Activated CD4-positive, alpha-beta T cell treated with anti-CD3 and anti-CD28 coated beads for 4 hours (primary cell): ENCODE measurements around the gene KCNJ5.
A peak's percentile ranks its signal among the peaks of the same experiment; 100 is the strongest.

ENCODE experiments used
- DNase-seq, 2 donors: peaks; one replicate each; pipeline ENCODE4 v3.0.0-alpha.2; 2020

The KCNJ5 gene

DNA sequence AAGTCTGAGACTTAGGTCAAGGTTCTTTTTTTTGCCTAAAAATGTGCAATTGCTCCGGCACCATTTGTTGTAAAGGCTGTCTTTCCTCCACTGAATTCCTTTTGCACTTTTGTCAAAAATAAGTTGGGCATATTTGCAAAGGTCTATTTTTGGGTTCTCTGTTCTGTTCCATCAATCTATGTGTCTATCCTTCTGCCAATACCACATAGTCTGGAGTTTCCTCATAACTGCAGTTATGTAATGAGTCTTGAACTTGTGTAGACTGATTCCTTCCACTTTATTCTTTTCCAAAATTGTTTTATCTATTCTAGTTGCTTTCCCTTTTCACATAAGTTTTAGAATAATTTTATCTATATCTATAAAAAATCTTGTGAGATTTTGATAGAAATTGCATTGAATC, 6.7 kb downstream of the KCNJ5 start:
- DNase-seq, result no peak

DNA sequence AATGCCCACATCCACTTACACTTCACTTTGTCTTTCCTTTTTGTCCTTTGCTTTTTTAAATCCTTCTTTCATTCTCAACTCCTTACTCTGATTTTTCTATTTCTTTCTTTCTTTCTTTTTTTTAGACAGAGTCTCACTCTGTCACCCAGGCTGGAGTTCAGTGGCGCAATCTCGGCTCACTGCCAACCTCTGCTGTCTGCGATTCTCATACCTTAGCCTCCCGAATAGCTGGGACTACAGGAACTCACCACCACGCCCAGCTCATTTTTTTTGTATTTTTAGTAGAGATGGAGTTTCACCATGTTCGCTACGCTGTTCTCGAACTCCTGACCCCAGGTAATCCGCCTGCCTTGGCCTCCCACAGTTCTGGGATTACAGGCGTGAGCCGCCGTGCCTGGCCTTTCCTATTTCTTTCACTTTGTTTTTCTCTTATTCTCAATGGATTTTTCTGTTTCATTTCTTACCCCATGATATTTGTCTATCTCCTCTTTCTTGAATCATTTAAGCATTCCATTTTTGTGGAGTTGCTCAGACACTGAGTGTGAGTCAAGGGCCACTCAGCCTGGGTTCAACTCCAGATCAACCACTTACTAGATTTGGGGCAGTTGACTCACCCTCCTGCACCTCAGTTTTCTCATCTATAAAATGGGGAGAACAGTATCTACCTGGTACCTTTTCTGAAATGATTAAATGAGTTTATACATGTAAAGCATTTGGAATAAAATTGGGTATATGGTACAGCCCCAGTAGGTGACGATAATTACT, 7.6 kb downstream of the KCNJ5 start:
- DNase-seq, result no peak

- no peak for DNase-seq
Measured at GRCh38 chr11:128900468-128900867, 9.3 kb downstream of the KCNJ5 start.

- no peak for DNase-seq
Measured at GRCh38 chr11:128901653-128902514, 10.7 kb downstream of the KCNJ5 start.

- DNase-seq, result no peak
Measured at GRCh38 chr11:128902515-128903066, 11.4 kb downstream of the KCNJ5 start.

DNA sequence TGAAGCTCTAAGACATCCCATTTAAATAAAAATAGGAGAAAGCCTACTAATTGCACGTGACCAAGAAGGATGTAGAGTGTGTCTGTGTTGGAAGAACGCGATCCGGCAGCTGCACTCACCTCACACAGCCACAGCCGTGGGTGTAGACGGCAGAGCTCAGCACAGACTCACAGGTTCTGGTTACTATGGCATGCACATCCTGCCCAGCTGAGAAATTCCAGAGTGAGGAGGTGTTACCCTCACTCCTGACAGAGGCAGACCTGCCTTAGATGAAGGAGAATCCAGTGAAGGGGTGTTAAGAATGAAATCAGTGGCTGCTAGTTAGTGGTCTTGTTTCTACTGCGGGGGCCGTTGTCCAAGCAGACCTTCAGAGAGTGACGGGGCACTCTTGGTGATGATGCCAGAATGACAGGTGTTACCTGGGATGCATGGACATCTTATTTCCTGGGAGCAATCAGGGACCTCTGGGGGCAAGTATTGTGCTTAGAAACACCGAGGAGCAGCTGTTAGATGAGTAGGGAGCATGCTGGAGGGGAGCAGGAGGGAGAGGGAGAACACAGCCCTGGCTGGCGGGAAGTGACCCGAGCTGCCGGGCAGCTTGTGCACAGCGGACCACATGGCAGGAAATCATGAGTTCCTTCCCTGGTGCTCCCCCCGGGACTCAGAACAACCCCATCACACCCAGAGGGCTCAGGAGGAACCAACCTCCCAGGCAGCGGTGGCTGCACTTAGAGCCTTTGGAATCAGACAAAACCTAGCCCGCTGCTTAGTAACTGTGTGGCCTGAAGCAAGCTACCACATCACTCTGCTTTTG, 12.3 kb downstream of the KCNJ5 start:
- DNase-seq, result no peak

- no peak for DNase-seq
Measured at GRCh38 chr11:128904303-128904655, 13.1 kb downstream of the KCNJ5 start.

DNA sequence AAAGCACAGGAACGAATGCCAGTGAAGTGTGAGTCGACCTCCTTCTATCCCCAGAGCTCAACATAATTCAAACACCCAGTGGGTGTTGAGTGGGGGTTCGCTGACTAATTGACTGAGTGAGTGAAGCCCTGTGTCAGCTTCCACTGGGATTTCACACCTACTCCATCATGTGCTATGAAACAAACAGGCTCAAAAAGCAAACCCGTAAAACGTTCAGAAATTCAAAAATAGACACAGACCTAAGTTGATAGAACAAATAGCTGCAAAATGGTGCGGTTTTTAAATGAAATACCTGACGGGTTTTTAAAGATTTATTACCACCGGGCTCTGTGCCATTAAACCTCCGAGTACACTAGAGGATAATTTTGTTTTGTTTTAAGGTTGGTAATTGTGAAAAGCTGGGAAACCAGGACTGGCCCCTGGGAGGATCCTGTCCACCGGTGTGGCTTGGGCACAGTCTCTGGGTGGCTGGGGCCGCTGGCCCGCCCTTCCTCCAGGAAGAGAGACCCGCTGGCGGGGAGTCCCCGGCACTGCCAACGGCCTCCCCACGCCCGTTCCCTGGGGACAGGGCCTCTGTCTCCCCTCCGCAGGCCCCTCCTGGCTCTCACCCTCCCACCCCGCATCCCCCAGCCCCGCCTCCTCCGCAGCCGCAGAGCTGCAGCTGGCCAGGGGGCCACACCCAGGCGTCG, 13.6 kb downstream of the KCNJ5 start:
- no peak for DNase-seq

GRCh38 chr11:128905345-128906184, 14.4 kb downstream of the KCNJ5 start:
- DNase-seq, result peak; percentile 34 to 37

DNA sequence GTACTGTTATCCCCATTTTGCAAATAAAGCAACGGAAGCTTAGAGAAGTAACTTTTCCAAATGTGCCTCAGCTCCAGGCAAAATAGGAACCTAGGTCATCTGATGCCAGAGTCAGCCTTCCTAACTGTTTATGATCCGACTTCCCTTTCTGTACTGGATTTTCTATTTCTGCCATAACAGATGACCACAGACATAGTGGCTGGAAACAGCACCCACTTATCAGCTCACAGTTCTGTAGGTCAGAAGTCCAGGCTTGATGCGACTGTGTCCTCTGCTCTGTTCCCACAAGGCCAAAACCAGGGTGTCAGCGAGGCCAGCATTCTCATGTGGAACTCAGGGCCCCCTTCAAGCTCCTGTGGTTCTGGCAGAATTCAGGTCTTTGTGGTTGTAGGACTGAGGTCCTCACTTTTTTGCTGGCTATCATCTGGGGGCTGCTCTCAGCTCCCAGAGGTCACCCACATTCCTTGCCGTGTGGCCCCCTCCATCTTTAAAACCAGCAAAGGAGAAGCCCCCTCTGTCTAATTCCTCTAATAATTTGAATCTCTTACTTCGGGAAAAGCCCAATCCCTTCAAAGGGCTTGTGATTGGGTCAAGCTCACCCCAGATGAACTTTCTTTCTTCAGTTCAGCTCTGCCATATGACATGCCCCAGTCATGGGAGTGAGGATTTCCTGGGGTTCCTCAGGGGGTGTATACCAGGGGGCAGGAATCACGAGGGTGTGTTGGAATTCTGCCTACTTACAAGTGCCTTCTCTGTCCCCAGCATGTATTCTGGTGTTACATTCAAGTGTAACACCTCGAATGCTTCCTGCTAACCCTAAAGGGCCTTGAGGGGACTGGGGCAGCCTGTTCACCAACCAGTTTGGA, 15.3 kb downstream of the KCNJ5 start:
- no peak for DNase-seq

GRCh38 chr11:128907585-128907984, 16.4 kb downstream of the KCNJ5 start:
- no peak for DNase-seq

DNA sequence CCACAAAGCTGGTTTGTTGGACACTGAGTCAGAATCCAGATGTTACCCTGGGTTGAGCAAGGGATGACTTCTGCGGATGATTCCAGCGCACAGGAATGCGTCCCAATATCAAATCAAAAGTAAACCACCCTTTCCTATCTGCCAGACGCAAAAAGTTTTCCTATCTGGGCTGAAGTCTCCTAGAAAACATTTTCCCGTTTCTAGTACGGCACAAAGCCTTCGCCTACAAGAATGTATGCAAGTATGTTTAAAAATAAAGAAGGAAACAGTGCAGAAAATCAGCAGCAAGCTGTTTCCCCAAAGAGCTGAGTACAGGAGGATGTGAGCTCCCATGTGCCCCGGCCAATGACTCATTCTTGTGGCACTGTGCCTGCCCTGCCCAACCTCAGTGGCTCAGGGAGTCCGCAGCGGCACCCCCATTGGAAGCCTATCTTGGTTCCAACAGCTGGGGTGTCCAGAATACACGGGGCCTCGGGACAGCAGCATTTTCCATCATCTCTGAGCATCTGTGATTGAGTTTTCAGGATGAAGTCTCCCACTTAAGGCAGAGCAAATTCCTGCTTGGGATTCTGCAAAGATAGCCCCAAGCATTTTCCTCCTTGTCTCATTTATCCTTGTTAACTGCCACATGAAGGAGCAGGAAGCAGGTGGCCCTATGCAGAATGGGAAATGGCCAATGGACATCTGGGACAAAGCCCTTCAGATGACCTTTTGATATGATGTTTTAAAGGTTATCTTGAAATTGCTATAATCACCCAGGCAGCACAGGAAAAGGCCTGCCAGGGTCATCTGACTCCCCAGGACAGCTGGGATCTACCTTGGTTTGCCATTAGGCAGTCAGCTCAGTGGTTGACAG, 17.5 kb downstream of the KCNJ5 start:
- DNase-seq, result no peak

GRCh38 chr11:128909438-128910125, 18.4 kb downstream of the KCNJ5 start:
- DNase-seq, result no peak

- no peak for DNase-seq
Measured at GRCh38 chr11:128910576-128910975, 19.4 kb downstream of the KCNJ5 start.

- no peak for DNase-seq
Measured at GRCh38 chr11:128911239-128911638, 20.1 kb downstream of the KCNJ5 start.

- no peak for DNase-seq
Measured at GRCh38 chr11:128911701-128912100, 20.5 kb downstream of the KCNJ5 start.

DNA sequence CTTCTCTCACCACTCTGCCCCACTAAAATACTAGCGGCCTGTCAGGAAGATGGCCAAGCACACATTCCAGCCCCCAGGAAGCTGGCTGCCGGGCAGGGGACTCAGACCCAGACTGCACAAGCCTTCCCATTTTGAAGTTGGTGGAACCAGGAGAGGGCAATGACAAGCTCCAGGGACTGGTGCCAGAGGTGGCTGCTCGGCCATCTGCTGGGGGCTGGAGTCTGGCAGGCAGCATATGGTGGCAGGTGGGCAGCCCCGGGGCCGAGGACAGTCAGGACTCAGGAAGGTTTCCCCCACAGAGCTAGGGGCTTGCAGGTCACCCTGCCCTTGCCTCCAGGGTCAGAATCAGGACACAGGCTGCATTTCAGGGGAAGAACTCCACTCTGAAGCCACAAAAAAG, 22.6 kb downstream of the KCNJ5 start:
- DNase-seq, result no peak

- no peak for DNase-seq
Measured at GRCh38 chr11:128914216-128915148, 23.3 kb downstream of the KCNJ5 start.
